T-helper 2 cell treated with Interferon-gamma antibody and Interleukin-4, amounts not matched to agents 100 ng/mL and 5 ng/mL, for 36 hours (primary cell): ENCODE results near the gene CAV1. TPM values are rescaled to one million over a fixed set of nuclear protein-coding genes. Genes with fewer than 3 reads are reported as not detected.

Source experiments
- intact Hi-C: fragments of 100-400 bp; cut with micrococcal nuclease; formaldehyde crosslinking; loops from one replicate; pipeline ENCODE4 v1.15.1; 2023
- total RNA-seq: library from RNA; stranded (reverse); gene quantifications from 2 replicates; pipeline ENCODE4 v1.2.3, GENCODE V29; 2022

CAV1 gene
- total RNA-seq, 1 donor from 2014 or later: not detected

DNA sequence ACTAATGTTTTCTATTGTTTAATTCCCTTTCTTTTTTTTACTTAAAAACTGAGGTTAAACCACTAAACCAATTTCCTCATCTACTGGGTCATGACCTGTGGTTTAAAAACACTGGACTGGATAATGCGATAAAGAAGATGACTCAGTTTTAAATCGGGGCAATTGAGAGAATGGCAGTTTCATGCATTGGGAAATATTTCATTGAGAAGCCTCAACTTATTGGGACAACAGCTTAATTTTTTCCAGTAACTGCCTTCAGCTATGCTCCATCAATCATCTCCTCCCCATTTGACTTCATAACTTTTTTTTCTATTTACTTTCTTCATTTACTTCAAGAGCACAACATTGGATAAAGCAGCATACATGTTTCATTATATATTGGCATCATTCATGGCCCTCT lies 85.4 kb downstream of the CAV1 start:
- intact Hi-C loops: no loop called here

DNA sequence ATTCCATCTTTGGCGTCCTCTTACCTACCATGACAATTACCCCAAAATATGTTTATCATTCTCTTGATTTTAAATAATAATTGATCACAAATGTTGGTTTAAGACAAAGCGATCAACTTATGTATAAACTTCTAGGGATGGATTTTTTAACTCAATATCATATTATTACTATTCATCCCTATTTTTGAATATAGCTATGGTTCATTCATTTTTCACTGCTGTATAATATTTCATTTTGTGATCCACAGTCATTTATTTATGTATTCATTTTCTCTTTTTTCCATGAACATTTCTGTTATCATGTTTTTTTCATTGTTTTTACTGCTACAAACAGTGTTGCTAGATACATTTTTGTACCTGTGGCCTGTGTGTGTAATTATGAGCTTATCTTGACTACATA lies 85.9 kb downstream of the CAV1 start:
- intact Hi-C loops: no loop called here

Other genes with a start within 250 kb of the CAV1 start
- not detected in 2 replicates for gene CAV2, start 25.3 kb upstream of the CAV1 start, total RNA-seq
- gene MET, start 147.2 kb downstream of the CAV1 start, total RNA-seq: 0.68 and 0.98 TPM in 2 replicates